Endodermal cell (in vitro differentiated cells): ENCODE results near the gene PPFIA2. TPM values are rescaled to one million over a fixed set of nuclear protein-coding genes. Genes with fewer than 3 reads are reported as not detected.

Experiments
- DNase-seq: peaks from one replicate; pipeline ENCODE4 v3.0.0-alpha.2; 2017
- H3K27ac ChIP-seq: 2 replicates; pipeline ENCODE4 v1.5.1; 2013; ENCODE audit warnings: mild to moderate bottlenecking, low read depth, low read length, moderate library complexity
- H3K27me3 ChIP-seq: 2 replicates; pipeline ENCODE4 v1.6.1; 2013; ENCODE audit warnings: mild to moderate bottlenecking, low read length, moderate library complexity; ENCODE audit not compliant: insufficient read depth, control insufficient read depth, poor library complexity, severe bottlenecking
- H3K36me3 ChIP-seq: 2 replicates; pipeline ENCODE4 v1.7.0; 2013; ENCODE audit warnings: mild to moderate bottlenecking, low read length, moderate library complexity; ENCODE audit not compliant: control insufficient read depth, insufficient read depth
- H3K4me1 ChIP-seq: one replicate; pipeline ENCODE4 v1.7.0; 2013; ENCODE audit warnings: low read length; ENCODE audit not compliant: control insufficient read depth, insufficient read depth
- H3K4me3 ChIP-seq: 2 replicates; pipeline ENCODE4 v1.5.1; 2013; ENCODE audit warnings: mild to moderate bottlenecking, low read length, moderate library complexity
- H3K9ac ChIP-seq: 2 replicates; pipeline ENCODE4 v1.6.1; 2013; ENCODE audit warnings: mild to moderate bottlenecking, low read length, moderate library complexity; ENCODE audit not compliant: poor library complexity, severe bottlenecking; ENCODE audit errors: extremely low read depth
- H3K9me3 ChIP-seq: 2 replicates; pipeline ENCODE4 v1.6.1; 2013; ENCODE audit warnings: mild to moderate bottlenecking, low read length, moderate library complexity; ENCODE audit not compliant: control insufficient read depth
- H3K27ac Mint-ChIP-seq: 2 replicates; pipeline ENCODE4 v1.8.0; 2020; ENCODE audit warnings: mixed read lengths
- H3K27me3 Mint-ChIP-seq: 2 replicates; pipeline ENCODE4 v1.8.0; 2021; ENCODE audit warnings: mild to moderate bottlenecking, mixed read lengths; ENCODE audit not compliant: insufficient read depth
- H3K36me3 Mint-ChIP-seq: 2 replicates; pipeline ENCODE4 v1.8.0; 2020; ENCODE audit warnings: low read depth, mixed read lengths
- H3K4me1 Mint-ChIP-seq: 2 replicates; pipeline ENCODE4 v1.8.0; 2020; ENCODE audit warnings: mixed read lengths
- H3K4me3 Mint-ChIP-seq: 2 replicates; pipeline ENCODE4 v1.8.0; 2020; ENCODE audit warnings: mild to moderate bottlenecking, moderate library complexity, mixed read lengths
- H3K9me3 Mint-ChIP-seq: 2 replicates; pipeline ENCODE4 v1.8.0; 2020; ENCODE audit warnings: mild to moderate bottlenecking, mixed read lengths
- WGBS, 2 experiments: methylation state at CpG; one replicate each; pipeline versions ENCODE4 v1.1.5 to v1.1.7; 2013; ENCODE audit warnings: missing lambda C conversion rate in 2 of 2, mixed read lengths in 1 of 2; ENCODE audit not compliant: insufficient coverage in 1 of 2, insufficient read length in 1 of 2; 5-methylcytosine and 5-hydroxymethylcytosine counted together
- total RNA-seq, 2 donors: library from RNA; stranded (reverse); fragmentation: NEBNext Ultra II Directional in 1 of 2; extraction: Animal tissue kit (Norgen Biotek cat#: 25700) in 1 of 2; gene quantifications; 2 replicates in 1 of 2; 3 replicates in 1 of 2; pipeline ENCODE4 v1.2.1, GENCODE V29; 2021
- TF ChIP-seq, protein P1 (sequence below): fragments of 200-600 bp; sonication (generic); conservative IDR thresholded peaks from 2 replicates; pipeline ENCODE4 v1.5.0; 2021; ENCODE audit warnings: antibody characterized with exemption, mild to moderate bottlenecking

PPFIA2 gene
- total RNA-seq, 2 donors from 2014 or later: 1.2 TPM; not detected in 1

DNA sequence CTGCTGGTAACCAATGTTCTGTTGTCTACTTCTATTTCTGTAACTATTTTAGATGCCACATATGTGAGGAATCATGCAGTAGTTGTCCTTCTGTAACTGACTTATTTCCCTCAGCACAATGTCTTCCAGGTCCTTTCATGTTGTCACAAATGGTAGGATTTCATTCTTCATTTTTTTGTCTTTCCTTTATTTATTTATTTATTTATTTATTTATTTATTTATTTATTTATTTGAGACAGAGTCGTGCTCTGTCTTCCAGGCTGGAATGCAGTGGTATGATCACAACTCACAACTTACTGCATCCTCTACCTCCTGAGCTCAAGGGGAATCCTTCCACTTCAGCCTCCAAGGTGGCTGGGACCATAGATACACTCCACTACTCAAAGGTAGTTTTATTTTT, 288.2 kb downstream of the PPFIA2 start:
- no peaks in the 10 kb centered on the region for H3K9me3 ChIP-seq
- DNase-seq: no peak
- Mint-ChIP-seq H3K9me3 (no peaks in the 10 kb centered on the region), H3K36me3 (no peaks in the 10 kb centered on the region), H3K27me3 (no peaks in the 10 kb centered on the region), H3K4me1 (peaks cover 2% of the 10 kb centered on the region), H3K4me3 (no peak overlapping the region), H3K27ac (no peak overlapping the region)
- no peaks in the 10 kb centered on the region for H3K27me3 ChIP-seq
- no peaks in the 10 kb centered on the region for H3K4me1 ChIP-seq
- H3K36me3 ChIP-seq: no peaks in the 10 kb centered on the region
- WGBS, 2 experiments: 84% methylated on average over 1 of the region's 1 CpG; no CpG with 5 or more reads in 1 of the 2 experiments
- no peak overlapping the region for H3K27ac ChIP-seq
- TF ChIP-seq, protein P1, sequence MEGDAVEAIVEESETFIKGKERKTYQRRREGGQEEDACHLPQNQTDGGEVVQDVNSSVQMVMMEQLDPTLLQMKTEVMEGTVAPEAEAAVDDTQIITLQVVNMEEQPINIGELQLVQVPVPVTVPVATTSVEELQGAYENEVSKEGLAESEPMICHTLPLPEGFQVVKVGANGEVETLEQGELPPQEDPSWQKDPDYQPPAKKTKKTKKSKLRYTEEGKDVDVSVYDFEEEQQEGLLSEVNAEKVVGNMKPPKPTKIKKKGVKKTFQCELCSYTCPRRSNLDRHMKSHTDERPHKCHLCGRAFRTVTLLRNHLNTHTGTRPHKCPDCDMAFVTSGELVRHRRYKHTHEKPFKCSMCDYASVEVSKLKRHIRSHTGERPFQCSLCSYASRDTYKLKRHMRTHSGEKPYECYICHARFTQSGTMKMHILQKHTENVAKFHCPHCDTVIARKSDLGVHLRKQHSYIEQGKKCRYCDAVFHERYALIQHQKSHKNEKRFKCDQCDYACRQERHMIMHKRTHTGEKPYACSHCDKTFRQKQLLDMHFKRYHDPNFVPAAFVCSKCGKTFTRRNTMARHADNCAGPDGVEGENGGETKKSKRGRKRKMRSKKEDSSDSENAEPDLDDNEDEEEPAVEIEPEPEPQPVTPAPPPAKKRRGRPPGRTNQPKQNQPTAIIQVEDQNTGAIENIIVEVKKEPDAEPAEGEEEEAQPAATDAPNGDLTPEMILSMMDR: no peak
- H3K9ac ChIP-seq: no peak overlapping the region
- no peak overlapping the region for H3K4me3 ChIP-seq

DNA sequence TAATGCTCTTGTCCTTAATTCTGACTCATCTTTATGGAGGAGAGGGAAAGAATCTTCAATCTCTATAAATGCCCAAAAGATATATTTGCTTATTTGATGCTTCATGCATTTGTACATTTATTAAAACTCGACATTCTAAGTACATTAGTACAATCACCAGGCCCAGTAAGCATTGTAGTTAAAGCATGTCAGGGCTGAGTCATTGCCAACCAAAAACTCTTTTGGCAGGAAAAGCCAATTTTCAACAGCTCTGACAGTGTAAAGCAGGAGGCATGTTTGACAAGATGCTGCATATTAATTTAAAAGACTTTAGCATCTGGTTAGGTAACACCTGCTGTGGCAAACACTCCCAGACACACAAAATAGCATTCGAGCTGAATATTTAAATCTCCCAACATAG, 290.9 kb downstream of the PPFIA2 start:
- peaks cover 3% of the 10 kb centered on the region for H3K4me1 ChIP-seq
- 81% methylated on average over 2 of the region's 2 CpGs; no CpG with 5 or more reads in 1 of the 2 experiments for WGBS, 2 experiments
- H3K4me3 ChIP-seq: no peak overlapping the region
- no peaks in the 10 kb centered on the region for H3K36me3 Mint-ChIP-seq
- H3K9ac ChIP-seq: no peak overlapping the region
- no peaks in the 10 kb centered on the region for H3K27me3 ChIP-seq
- no peaks in the 10 kb centered on the region for H3K9me3 Mint-ChIP-seq
- TF ChIP-seq, protein P1: no peak
- H3K9me3 ChIP-seq: no peaks in the 10 kb centered on the region
- DNase-seq: no peak
- peaks cover 8% of the 10 kb centered on the region for H3K4me1 Mint-ChIP-seq
- H3K27ac ChIP-seq: no peak overlapping the region
- no peak overlapping the region for H3K4me3 Mint-ChIP-seq
- H3K27ac Mint-ChIP-seq: no peak overlapping the region
- H3K36me3 ChIP-seq: no peaks in the 10 kb centered on the region
- no peaks in the 10 kb centered on the region for H3K27me3 Mint-ChIP-seq

DNA sequence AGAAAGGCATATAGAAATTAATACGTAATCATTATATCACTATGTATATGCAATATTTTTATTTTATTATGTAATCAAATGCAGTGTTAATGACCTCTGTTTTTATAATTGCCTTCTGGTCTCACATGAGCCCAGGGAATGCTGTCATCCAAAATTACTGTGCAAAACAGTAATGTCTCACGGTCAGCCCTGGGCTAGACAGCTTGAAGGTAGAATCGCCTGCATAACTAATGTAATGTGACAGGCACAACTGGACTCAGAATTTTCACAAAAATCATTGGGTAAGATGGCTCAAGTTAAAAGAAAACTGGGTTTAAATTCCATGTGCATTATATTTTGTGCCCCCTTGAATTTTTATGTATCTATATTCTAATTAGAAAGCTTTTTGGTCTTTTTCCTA, 293.3 kb downstream of the PPFIA2 start:
- WGBS, 2 experiments: 95 to 100% methylated on average over 2 of the region's 3 CpGs
- no peak overlapping the region for H3K27ac Mint-ChIP-seq

More for the DNA sequence above, 293.3 kb downstream of the PPFIA2 start:
- Mint-ChIP-seq H3K27me3 (no peaks in the 10 kb centered on the region), H3K4me3 (no peak overlapping the region), H3K4me1 (peaks cover 8% of the 10 kb centered on the region), H3K36me3 (no peaks in the 10 kb centered on the region), H3K9me3 (no peaks in the 10 kb centered on the region)
- Histone ChIP-seq H3K9ac (no peak overlapping the region), H3K4me3 (no peak overlapping the region), H3K9me3 (no peaks in the 10 kb centered on the region), H3K36me3 (no peaks in the 10 kb centered on the region), H3K27ac (no peak overlapping the region), H3K4me1 (peaks cover 3% of the 10 kb centered on the region), H3K27me3 (no peaks in the 10 kb centered on the region)
- DNase-seq: no peak
- TF ChIP-seq, protein P1: no peak
